CD14-positive monocyte (primary cell): ENCODE data around the gene NEGR1. TPM values are rescaled to one million over a fixed set of nuclear protein-coding genes. Genes with fewer than 3 reads are reported as not detected.

ENCODE experiments used
- DNase-seq, 3 donors: peaks; one replicate each; pipeline ENCODE4 v3.0.0-alpha.2; 2011 to 2022
- H2AFZ ChIP-seq: 2 replicates; pipeline ENCODE4 v1.6.0; 2012; ENCODE audit warnings: mild to moderate bottlenecking, low read depth, low read length, inconsistent platforms; ENCODE audit not compliant: insufficient read depth, poor library complexity, severe bottlenecking
- H3K27ac ChIP-seq, 2 donors: 1 replicate in 1 of 2; 2 replicates in 1 of 2; pipeline ENCODE4 v1.5.1; 2012 to 2013; ENCODE audit warnings: low read length in 2 of 2, control low read depth in 1 of 2, inconsistent platforms in 1 of 2, low read depth in 1 of 2, mild to moderate bottlenecking in 1 of 2
- H3K27me3 ChIP-seq, 2 donors: one replicate each; pipeline versions ENCODE4 v1.6.0 to v1.6.1; 2011 to 2013; ENCODE audit warnings: low read length in 2 of 2; ENCODE audit not compliant: control insufficient read depth in 2 of 2, insufficient read depth in 2 of 2
- H3K36me3 ChIP-seq, 2 donors: replicated peaks in 1 of 2; 1 replicate in 1 of 2; 2 replicates in 1 of 2; pipeline versions ENCODE4 v1.5.1 to v1.6.1; 2012 to 2013; ENCODE audit warnings: low read length in 2 of 2, control low read depth in 1 of 2, inconsistent platforms in 1 of 2, mild to moderate bottlenecking in 1 of 2; ENCODE audit not compliant: insufficient read depth in 2 of 2, control insufficient read depth in 1 of 2
- H3K4me1 ChIP-seq, 2 donors: 1 replicate in 1 of 2; 2 replicates in 1 of 2; pipeline versions ENCODE4 v1.5.1 to v1.6.1; 2012 to 2013; ENCODE audit warnings: low read length in 2 of 2, control low read depth in 1 of 2, inconsistent platforms in 1 of 2, mild to moderate bottlenecking in 1 of 2, moderate library complexity in 1 of 2; ENCODE audit not compliant: insufficient read depth in 2 of 2, control insufficient read depth in 1 of 2
- H3K4me2 ChIP-seq: replicated peaks from 2 replicates; pipeline ENCODE3; 2012; ENCODE audit warnings: low read length, moderate library complexity, mild to moderate bottlenecking; ENCODE audit not compliant: poor library complexity, severe bottlenecking; ENCODE audit errors: extremely low read depth
- H3K4me3 ChIP-seq, 3 experiments: fragments of 200-600 bp in 1 of 3; sonication (generic) in 1 of 3; replicated peaks in 1 of 3; 1 replicate in 2 of 3; 2 replicates in 1 of 3; pipeline ENCODE4 v1.5.1; 2011 to 2013; ENCODE audit warnings: low read length in 3 of 3, mild to moderate bottlenecking in 3 of 3, control low read depth in 2 of 3, low read depth in 2 of 3, inconsistent platforms in 1 of 3, moderate library complexity in 1 of 3
- H3K79me2 ChIP-seq: 2 replicates; pipeline ENCODE4 v1.6.0; 2012; ENCODE audit warnings: mild to moderate bottlenecking, control low read depth, inconsistent platforms, low read length, moderate library complexity; ENCODE audit not compliant: insufficient read depth
- H3K9ac ChIP-seq: 2 replicates; pipeline ENCODE4 v1.6.0; 2017; ENCODE audit warnings: low read length, mild to moderate bottlenecking; ENCODE audit not compliant: insufficient read depth, poor library complexity, severe bottlenecking
- H3K9me3 ChIP-seq, 2 donors: replicated peaks in 1 of 2; 1 replicate in 1 of 2; 2 replicates in 1 of 2; pipeline versions ENCODE4 v1.5.1 to v1.6.1; 2012 to 2013; ENCODE audit warnings: low read length in 2 of 2, control low read depth in 1 of 2; ENCODE audit not compliant: control insufficient read depth in 1 of 2, insufficient read depth in 1 of 2
- H4K20me1 ChIP-seq: 2 replicates; pipeline ENCODE4 v1.6.0; 2012; ENCODE audit warnings: mild to moderate bottlenecking, low read length, control low read depth, moderate library complexity; ENCODE audit not compliant: insufficient read depth
- H3K27ac Mint-ChIP-seq, 7 donors: one replicate each; pipeline ENCODE4 v1.8.0; 2020; ENCODE audit warnings: mild to moderate bottlenecking in 7 of 7, mixed read lengths in 7 of 7, moderate library complexity in 6 of 7, inconsistent platforms in 2 of 7
- H3K27me3 Mint-ChIP-seq, 3 donors: one replicate each; pipeline ENCODE4 v1.8.0; 2021 to 2022; ENCODE audit warnings: low read depth in 3 of 3, mild to moderate bottlenecking in 3 of 3, mixed read lengths in 3 of 3, moderate library complexity in 3 of 3, inconsistent platforms in 1 of 3
- H3K36me3 Mint-ChIP-seq, 2 donors: one replicate each; pipeline ENCODE4 v1.8.0; 2020; ENCODE audit warnings: mixed read lengths in 2 of 2, inconsistent platforms in 1 of 2, mild to moderate bottlenecking in 1 of 2
- H3K4me1 Mint-ChIP-seq: one replicate; pipeline ENCODE4 v1.8.0; 2020; ENCODE audit warnings: mild to moderate bottlenecking, mixed read lengths
- H3K4me3 Mint-ChIP-seq, 2 donors: one replicate each; pipeline ENCODE4 v1.8.0; 2020; ENCODE audit warnings: mild to moderate bottlenecking in 2 of 2, mixed read lengths in 2 of 2, moderate library complexity in 1 of 2
- H3K9me3 Mint-ChIP-seq, 7 donors: one replicate each; pipeline ENCODE4 v1.8.0; 2020 to 2022; ENCODE audit warnings: mixed read lengths in 7 of 7, mild to moderate bottlenecking in 6 of 7, moderate library complexity in 6 of 7, inconsistent platforms in 2 of 7
- WGBS: methylation state at CpG from one replicate; pipeline ENCODE4 v1.1.5; 2013; ENCODE audit warnings: missing lambda C conversion rate; ENCODE audit not compliant: insufficient coverage; 5-methylcytosine and 5-hydroxymethylcytosine counted together
- intact Hi-C, 2 donors: fragments of 100-400 bp; cut with micrococcal nuclease; formaldehyde crosslinking; loops; one replicate each; pipeline versions ENCODE4 v1.15.0 to v1.15.1; 2023
- polyA plus RNA-seq, 3 donors: library from polyadenylated mRNA; depleted of rRNA in 1 of 3; unstranded in 2 of 3; stranded (reverse) in 1 of 3; fragments of 300-500 nt in 2 of 3; fragments of >200 nt in 1 of 3; fragmentation: Illumina TruSeq in 2 of 3; gene quantifications; 1 replicate in 2 of 3; 2 replicates in 1 of 3; pipeline ENCODE4 v1.2.3, GENCODE V29; 2012 to 2021
- TF ChIP-seq, protein P1 (sequence below): fragments of 200-600 bp; IDR thresholded peaks from one replicate; pipeline ENCODE4 v1.8.0; 2022; ENCODE audit warnings: antibody characterized with exemption, mild to moderate bottlenecking

The NEGR1 gene
- polyA plus RNA-seq, 3 donors: 0.03 to 0.15 (median 0.13) TPM

DNA sequence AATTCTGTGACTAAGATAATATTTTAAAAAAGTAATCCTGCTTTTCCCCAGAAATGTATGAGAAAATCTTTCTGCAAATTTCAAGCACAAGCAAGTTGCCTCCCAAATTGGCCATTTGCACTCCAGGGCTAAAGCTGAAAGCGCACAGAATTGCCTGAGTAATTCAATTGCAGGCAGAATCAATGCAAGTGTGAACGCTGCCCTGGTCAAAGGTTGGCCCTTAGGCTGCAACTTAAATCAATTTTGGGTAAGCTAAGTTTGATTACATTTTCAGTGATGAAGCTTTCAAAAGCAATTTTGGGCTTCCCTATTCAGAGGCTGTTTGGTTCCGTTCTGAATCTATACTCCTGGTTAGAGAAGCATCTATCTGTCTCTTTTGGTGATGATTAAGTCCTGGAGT, 699.7 kb downstream of the NEGR1 start:
- peaks cover 23% of the 10 kb centered on the region for H3K4me1 Mint-ChIP-seq
- no peaks in the 10 kb centered on the region for H3K9me3 ChIP-seq

DNA sequence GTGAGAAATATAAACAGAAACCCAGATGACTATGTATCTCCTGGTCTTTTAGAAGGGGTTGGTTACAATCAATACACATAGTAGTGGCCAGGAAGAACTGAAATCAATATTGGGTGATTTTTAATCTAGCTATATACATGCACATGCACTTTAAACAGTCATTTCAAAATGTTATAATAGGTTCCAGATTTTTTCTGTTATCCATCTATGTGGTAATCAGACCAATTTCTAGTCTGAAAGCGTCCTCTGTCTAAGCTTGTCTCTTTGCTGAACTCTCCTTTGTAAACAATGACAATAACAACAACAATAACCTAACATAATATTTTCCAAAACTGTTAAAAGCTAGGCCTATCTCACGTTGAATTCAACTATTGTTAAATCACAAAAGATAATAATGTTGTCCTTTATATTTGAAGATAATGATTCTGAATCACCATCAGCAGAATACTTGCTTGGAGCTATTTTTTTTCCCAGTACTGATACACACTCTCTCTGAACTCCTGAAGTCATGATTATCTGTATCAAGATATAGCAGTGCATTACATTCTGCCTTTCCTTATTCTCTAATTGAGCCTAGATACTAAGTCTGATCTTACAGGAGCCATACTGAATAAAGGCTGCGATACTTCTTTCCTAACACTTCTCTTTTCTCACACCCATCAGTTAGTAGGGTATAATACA, 704.7 kb downstream of the NEGR1 start:
- H3K9me3 Mint-ChIP-seq: peaks cover 0 to 6% (median 0%) of the 10 kb centered on the region in 7 donors
- no peaks in the 10 kb centered on the region for H3K36me3 Mint-ChIP-seq
- no peaks in the 10 kb centered on the region for H3K9me3 ChIP-seq
- H3K36me3 ChIP-seq: no peaks in the 10 kb centered on the region
- H3K4me2 ChIP-seq: no peak overlapping the region
- no peak overlapping the region for H3K4me3 Mint-ChIP-seq
- H3K79me2 ChIP-seq: no peaks in the 10 kb centered on the region
- peaks cover under 1 to 4% of the 10 kb centered on the region in 2 donors for H3K4me1 ChIP-seq
- peaks cover 0 to 1% (median 0%) of the 10 kb centered on the region in 3 donors for H3K27me3 Mint-ChIP-seq
- H3K27ac ChIP-seq: no peak overlapping the region
- no peaks in the 10 kb centered on the region for H4K20me1 ChIP-seq
- no peak overlapping the region for H3K27ac Mint-ChIP-seq
- no peak overlapping the region for H3K4me3 ChIP-seq
- no peak overlapping the region for H3K9ac ChIP-seq
- TF ChIP-seq, protein P1, sequence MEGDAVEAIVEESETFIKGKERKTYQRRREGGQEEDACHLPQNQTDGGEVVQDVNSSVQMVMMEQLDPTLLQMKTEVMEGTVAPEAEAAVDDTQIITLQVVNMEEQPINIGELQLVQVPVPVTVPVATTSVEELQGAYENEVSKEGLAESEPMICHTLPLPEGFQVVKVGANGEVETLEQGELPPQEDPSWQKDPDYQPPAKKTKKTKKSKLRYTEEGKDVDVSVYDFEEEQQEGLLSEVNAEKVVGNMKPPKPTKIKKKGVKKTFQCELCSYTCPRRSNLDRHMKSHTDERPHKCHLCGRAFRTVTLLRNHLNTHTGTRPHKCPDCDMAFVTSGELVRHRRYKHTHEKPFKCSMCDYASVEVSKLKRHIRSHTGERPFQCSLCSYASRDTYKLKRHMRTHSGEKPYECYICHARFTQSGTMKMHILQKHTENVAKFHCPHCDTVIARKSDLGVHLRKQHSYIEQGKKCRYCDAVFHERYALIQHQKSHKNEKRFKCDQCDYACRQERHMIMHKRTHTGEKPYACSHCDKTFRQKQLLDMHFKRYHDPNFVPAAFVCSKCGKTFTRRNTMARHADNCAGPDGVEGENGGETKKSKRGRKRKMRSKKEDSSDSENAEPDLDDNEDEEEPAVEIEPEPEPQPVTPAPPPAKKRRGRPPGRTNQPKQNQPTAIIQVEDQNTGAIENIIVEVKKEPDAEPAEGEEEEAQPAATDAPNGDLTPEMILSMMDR: no peak
- no peak overlapping the region for H2AFZ ChIP-seq
- intact Hi-C loops: no loop called here
- no peak for DNase-seq
- no CpG with 5 or more reads among the region's 3 CpGs for WGBS
- no peaks in the 10 kb centered on the region for H3K27me3 ChIP-seq
- peaks cover 2% of the 10 kb centered on the region for H3K4me1 Mint-ChIP-seq

More for the DNA sequence above, 699.7 kb downstream of the NEGR1 start:
- TF ChIP-seq, protein P1: no peak
- intact Hi-C loops: no loop called here
- DNase-seq: peak in 1 of 3 donors; percentile 3
- Mint-ChIP-seq H3K27ac (peak overlapping the region in 1 of 7 donors; percentile 44), H3K9me3 (no peaks in the 10 kb centered on the region), H3K27me3 (no peaks in the 10 kb centered on the region), H3K36me3 (no peaks in the 10 kb centered on the region), H3K4me3 (no peak overlapping the region)
- no peaks in the 10 kb centered on the region for H3K27me3 ChIP-seq
- no peaks in the 10 kb centered on the region for H3K36me3 ChIP-seq
- no peak overlapping the region for H3K4me3 ChIP-seq
- H4K20me1 ChIP-seq: no peaks in the 10 kb centered on the region
- peaks cover 18 to 19% of the 10 kb centered on the region in 2 donors for H3K4me1 ChIP-seq
- H3K79me2 ChIP-seq: no peaks in the 10 kb centered on the region
- H3K4me2 ChIP-seq: no peak overlapping the region
- WGBS: 100% methylated on average over 1 of the region's 3 CpGs
- H3K9ac ChIP-seq: no peak overlapping the region
- H3K27ac ChIP-seq: no peak overlapping the region
- H2AFZ ChIP-seq: no peak overlapping the region
